Frontal cortex (tissue), 4 donors: ENCODE data around the gene OBP2B. TPM values are rescaled to one million over a fixed set of nuclear protein-coding genes. Genes with fewer than 3 reads are reported as not detected.
"Not testable (repeated sequence)": the region's sequence is repeated elsewhere in the genome, so short reads cannot be mapped to it uniquely, and the experiment has no call there.

Experiments used
- DNase-seq, 2 donors: peaks; one replicate each; pipeline ENCODE4 v3.0.0; 2012; ENCODE audit warnings: low spot score in 2 of 2
- FAIRE-seq: peaks from 2 replicates; lab custom pipeline; 2012; peaks lifted over from hg19 to GRCh38; lab: Jason Lieb, UNC
- total RNA-seq: library from RNA; depleted of rRNA; stranded (reverse); fragments of >200 nt; gene quantifications from one replicate; pipeline ENCODE4 v1.2.3, GENCODE V29; 2014
- donor health status: control.
- donor health status: control.
- donor health status: control.

OBP2B gene
- total RNA-seq, 1 donor from 2014 or later = not detected

- FAIRE-seq (no peak), DNase-seq (no peak)
Observed at GRCh38 chr9:133239533-133240090, 30.6 kb upstream of the OBP2B start.

GRCh38 chr9:133238851-133239532, 29.9 kb upstream of the OBP2B start:
- DNase-seq = peak in 1 of 2 donors; percentile 63
- no peak for FAIRE-seq

- FAIRE-seq (no peak), DNase-seq (peak in 1 of 2 donors; percentile 68)
Observed at GRCh38 chr9:133238272-133238850, 29.3 kb upstream of the OBP2B start.

GRCh38 chr9:133237035-133237731, 28.1 kb upstream of the OBP2B start:
- FAIRE-seq (no peak), DNase-seq (peak in 1 of 2 donors; percentile 54)

- FAIRE-seq, DNase-seq: not testable (repeated sequence)
Observed at GRCh38 chr9:133236291-133237034, 27.4 kb upstream of the OBP2B start.

- DNase-seq (no peak), FAIRE-seq (no peak)
Observed at GRCh38 chr9:133235549-133236222, 26.6 kb upstream of the OBP2B start.

- no peak for FAIRE-seq
- DNase-seq = no peak
Observed at GRCh38 chr9:133234577-133235322, 25.7 kb upstream of the OBP2B start.

- no peak for FAIRE-seq
- DNase-seq = no peak
Observed at GRCh38 chr9:133233681-133234432, 24.8 kb upstream of the OBP2B start.

GRCh38 chr9:133231934-133232568, 23.0 kb upstream of the OBP2B start:
- FAIRE-seq, DNase-seq: not testable (repeated sequence)

- DNase-seq, FAIRE-seq: not testable (repeated sequence)
Observed at GRCh38 chr9:133230514-133230913, 21.5 kb upstream of the OBP2B start.

- DNase-seq = no peak
- no peak for FAIRE-seq
Observed at GRCh38 chr9:133230093-133230492, 21.0 kb upstream of the OBP2B start.

GRCh38 chr9:133228474-133229193, 19.6 kb upstream of the OBP2B start:
- not testable (repeated sequence) for FAIRE-seq

GRCh38 chr9:133227996-133228395, 18.9 kb upstream of the OBP2B start:
- not testable (repeated sequence) for DNase-seq, FAIRE-seq

More at GRCh38 chr9:133228474-133229193, 19.6 kb upstream of the OBP2B start:
- DNase-seq = not testable (repeated sequence)

GRCh38 chr9:133227242-133227860, 18.3 kb upstream of the OBP2B start:
- DNase-seq (no peak), FAIRE-seq (no peak)

GRCh38 chr9:133226219-133227171, 17.4 kb upstream of the OBP2B start:
- DNase-seq = no peak
- FAIRE-seq = no peak
